Panc1 (cell line): ENCODE results near the gene CD38. TPM values are rescaled to one million over a fixed set of nuclear protein-coding genes. Genes with fewer than 3 reads are reported as not detected.

Experiments
- ATAC-seq: fragments of 200-7000 bp; cut with Tn5 transposase; 2 replicates; pipeline ENCODE4 v1.9.1; 2020; ENCODE audit warnings: mild to moderate bottlenecking, moderate library complexity
- BruUV-seq: library from RNA; stranded (reverse); fragments of 400-500 nt; replicated peaks from 2 replicates; lab custom pipeline; 2021; lab: Mats Ljungman, UMichigan
- CTCF ChIA-PET: fragments of 300-600 bp; sonication (Branson Sonifier 250); formaldehyde crosslinking; loops from one replicate; lab custom pipeline; 2022; ENCODE audit warnings: antibody characterized with exemption; lab: Charles Lee
- POLR2A ChIA-PET: fragments of 300-600 bp; sonication (Branson Sonifier 250); formaldehyde crosslinking; loops from one replicate; lab custom pipeline; 2022; ENCODE audit warnings: antibody characterized with exemption; lab: Charles Lee
- DNase-seq: peaks from one replicate; pipeline ENCODE4 v3.0.0-alpha.2; 2010; ENCODE audit warnings: low read depth, low spot score
- H3K27ac ChIP-seq: 2 replicates; pipeline ENCODE4 v1.5.1; 2011; ENCODE audit warnings: mild to moderate bottlenecking, low read length, inconsistent platforms
- H3K27me3 ChIP-seq: fragments of 200-500 bp; sonication (Bioruptor generic); 2 replicates; pipeline ENCODE4 v1.6.0; 2014; ENCODE audit warnings: low read length, inconsistent platforms; ENCODE audit not compliant: control insufficient read depth, insufficient read depth
- H3K36me3 ChIP-seq: fragments of 200-500 bp; sonication (Bioruptor generic); 2 replicates; pipeline ENCODE4 v1.5.1; 2014; ENCODE audit warnings: inconsistent platforms, mild to moderate bottlenecking, low read length, moderate library complexity; ENCODE audit not compliant: control insufficient read depth, insufficient read depth
- H3K4me1 ChIP-seq: 2 replicates; pipeline ENCODE4 v1.5.1; 2011; ENCODE audit warnings: inconsistent platforms, mild to moderate bottlenecking, low read length, moderate library complexity; ENCODE audit not compliant: control insufficient read depth, insufficient read depth
- H3K4me3 ChIP-seq, 2 experiments: 2 replicates each; pipeline ENCODE4 v1.5.1; 2011 to 2012; ENCODE audit warnings: low read depth in 2 of 2, low read length in 2 of 2, mild to moderate bottlenecking in 2 of 2, inconsistent platforms in 1 of 2, moderate library complexity in 1 of 2
- H3K9me3 ChIP-seq: fragments of 200-500 bp; sonication (Bioruptor generic); 2 replicates; pipeline ENCODE4 v1.5.1; 2014; ENCODE audit warnings: low read depth, mild to moderate bottlenecking, inconsistent platforms, low read length, moderate library complexity; ENCODE audit not compliant: control insufficient read depth, insufficient read depth
- POLR2AphosphoS5 ChIP-seq: IDR thresholded peaks from 2 replicates; pipeline ENCODE4 v1.6.1; 2012; ENCODE audit warnings: mild to moderate bottlenecking, low read depth, low read length, moderate library complexity
- SIN3A ChIP-seq: IDR thresholded peaks from 2 replicates; pipeline ENCODE4 v1.6.1; 2012; ENCODE audit warnings: low read depth, mild to moderate bottlenecking, low read length, moderate library complexity, borderline replicate concordance; ENCODE audit not compliant: insufficient read depth
- TCF7L2 ChIP-seq: IDR thresholded peaks from 2 replicates; pipeline ENCODE4 v1.6.1; 2011; ENCODE audit warnings: mild to moderate bottlenecking, low read depth, low read length, inconsistent platforms
- in situ Hi-C: cut with HindIII; loops from 2 replicates; pipeline ENCODE4 v1.10.0; 2016; ENCODE audit warnings: low sequenced_read_pairs, low pct_unique_long_range_greater_than_20kb
- intact Hi-C: fragments of 100-400 bp; cut with micrococcal nuclease; formaldehyde crosslinking; loops from one replicate; pipeline ENCODE4 v1.10.0; 2022; ENCODE audit not compliant: unreplicated experiment
- total RNA-seq: library from RNA; stranded (reverse); gene quantifications from one replicate; pipeline ENCODE4 v1.2.1, GENCODE V29; 2021; ENCODE audit not compliant: unreplicated experiment
- TF ChIP-seq, protein P1 (sequence below), 2 experiments: IDR thresholded peaks; 2 replicates each; pipeline ENCODE4 v1.6.1; 2011 to 2012; ENCODE audit warnings: low read depth in 2 of 2, control low read depth in 1 of 2, low read length in 1 of 2, mild to moderate bottlenecking in 1 of 2, moderate library complexity in 1 of 2; ENCODE audit not compliant: insufficient read depth in 1 of 2
- TF ChIP-seq, protein P2 (sequence below): fragments of 450-650 bp; IDR thresholded peaks from 2 replicates; pipeline ENCODE4 v1.5.1; 2017; ENCODE audit warnings: mild to moderate bottlenecking

Gene CD38
- total RNA-seq, 1 experiment from 2014 or later = 0.15 TPM

DNA sequence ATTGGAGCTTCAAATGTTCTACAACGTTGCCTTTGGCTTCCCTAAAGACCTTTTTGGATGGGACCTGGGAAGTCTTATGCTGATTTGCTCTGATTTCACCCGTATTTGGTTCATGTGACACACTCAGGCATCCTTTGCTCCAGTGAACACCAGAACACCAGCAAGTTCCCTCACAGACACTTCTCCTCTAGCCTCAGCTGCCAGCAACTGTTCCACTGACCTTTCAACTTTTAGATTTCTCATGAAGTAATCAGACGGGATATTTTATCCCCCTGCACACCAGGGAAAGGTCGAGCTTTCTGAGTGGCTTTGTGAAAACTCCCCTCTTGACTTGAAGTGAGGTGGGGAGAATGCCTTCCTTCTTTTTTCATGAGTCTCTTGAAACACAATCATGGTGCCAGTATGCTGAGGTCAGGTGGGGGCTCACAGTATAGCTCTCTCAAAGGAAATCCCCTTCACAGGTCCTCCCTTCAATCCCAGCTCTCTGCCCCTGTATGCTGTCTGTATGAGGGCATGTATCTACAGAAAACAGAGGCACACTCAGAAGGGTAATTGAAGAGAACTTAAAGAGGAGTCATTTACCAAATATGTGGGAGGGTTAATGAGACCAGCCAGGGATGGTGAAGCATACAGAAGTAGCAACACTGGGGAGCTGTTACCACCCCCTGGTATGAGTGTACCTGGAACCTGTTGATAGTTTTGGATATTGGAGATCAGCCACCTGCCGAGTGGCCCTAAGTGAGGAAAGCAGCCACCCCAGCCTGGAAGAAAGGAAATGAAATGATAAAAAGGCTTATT is 97.7 kb downstream of the CD38 start:
- ATAC-seq (no peak), DNase-seq (no peak)
- Histone ChIP-seq H3K4me1 (no peaks in the 10 kb centered on the region), H3K27me3 (no peaks in the 10 kb centered on the region), H3K9me3 (no peaks in the 10 kb centered on the region), H3K4me3 (no peak overlapping the region), H3K36me3 (no peaks in the 10 kb centered on the region), H3K27ac (no peak overlapping the region)
- TF ChIP-seq, protein P1, sequence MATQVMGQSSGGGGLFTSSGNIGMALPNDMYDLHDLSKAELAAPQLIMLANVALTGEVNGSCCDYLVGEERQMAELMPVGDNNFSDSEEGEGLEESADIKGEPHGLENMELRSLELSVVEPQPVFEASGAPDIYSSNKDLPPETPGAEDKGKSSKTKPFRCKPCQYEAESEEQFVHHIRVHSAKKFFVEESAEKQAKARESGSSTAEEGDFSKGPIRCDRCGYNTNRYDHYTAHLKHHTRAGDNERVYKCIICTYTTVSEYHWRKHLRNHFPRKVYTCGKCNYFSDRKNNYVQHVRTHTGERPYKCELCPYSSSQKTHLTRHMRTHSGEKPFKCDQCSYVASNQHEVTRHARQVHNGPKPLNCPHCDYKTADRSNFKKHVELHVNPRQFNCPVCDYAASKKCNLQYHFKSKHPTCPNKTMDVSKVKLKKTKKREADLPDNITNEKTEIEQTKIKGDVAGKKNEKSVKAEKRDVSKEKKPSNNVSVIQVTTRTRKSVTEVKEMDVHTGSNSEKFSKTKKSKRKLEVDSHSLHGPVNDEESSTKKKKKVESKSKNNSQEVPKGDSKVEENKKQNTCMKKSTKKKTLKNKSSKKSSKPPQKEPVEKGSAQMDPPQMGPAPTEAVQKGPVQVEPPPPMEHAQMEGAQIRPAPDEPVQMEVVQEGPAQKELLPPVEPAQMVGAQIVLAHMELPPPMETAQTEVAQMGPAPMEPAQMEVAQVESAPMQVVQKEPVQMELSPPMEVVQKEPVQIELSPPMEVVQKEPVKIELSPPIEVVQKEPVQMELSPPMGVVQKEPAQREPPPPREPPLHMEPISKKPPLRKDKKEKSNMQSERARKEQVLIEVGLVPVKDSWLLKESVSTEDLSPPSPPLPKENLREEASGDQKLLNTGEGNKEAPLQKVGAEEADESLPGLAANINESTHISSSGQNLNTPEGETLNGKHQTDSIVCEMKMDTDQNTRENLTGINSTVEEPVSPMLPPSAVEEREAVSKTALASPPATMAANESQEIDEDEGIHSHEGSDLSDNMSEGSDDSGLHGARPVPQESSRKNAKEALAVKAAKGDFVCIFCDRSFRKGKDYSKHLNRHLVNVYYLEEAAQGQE (IDR thresholded peaks at IDR 0.05; ENCODE audit: insufficient read depth in 1 of 2, low read depth in 2 of 2, low read length in 1 of 2) = no peak
- TF ChIP-seq SIN3A = no peak
- TF ChIP-seq, protein P2, sequence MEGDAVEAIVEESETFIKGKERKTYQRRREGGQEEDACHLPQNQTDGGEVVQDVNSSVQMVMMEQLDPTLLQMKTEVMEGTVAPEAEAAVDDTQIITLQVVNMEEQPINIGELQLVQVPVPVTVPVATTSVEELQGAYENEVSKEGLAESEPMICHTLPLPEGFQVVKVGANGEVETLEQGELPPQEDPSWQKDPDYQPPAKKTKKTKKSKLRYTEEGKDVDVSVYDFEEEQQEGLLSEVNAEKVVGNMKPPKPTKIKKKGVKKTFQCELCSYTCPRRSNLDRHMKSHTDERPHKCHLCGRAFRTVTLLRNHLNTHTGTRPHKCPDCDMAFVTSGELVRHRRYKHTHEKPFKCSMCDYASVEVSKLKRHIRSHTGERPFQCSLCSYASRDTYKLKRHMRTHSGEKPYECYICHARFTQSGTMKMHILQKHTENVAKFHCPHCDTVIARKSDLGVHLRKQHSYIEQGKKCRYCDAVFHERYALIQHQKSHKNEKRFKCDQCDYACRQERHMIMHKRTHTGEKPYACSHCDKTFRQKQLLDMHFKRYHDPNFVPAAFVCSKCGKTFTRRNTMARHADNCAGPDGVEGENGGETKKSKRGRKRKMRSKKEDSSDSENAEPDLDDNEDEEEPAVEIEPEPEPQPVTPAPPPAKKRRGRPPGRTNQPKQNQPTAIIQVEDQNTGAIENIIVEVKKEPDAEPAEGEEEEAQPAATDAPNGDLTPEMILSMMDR = no peak
- no peak for TF ChIP-seq TCF7L2
- TF ChIP-seq POLR2AphosphoS5 = no peak
- in situ Hi-C loops = no loop called here
- BruUV-seq = no TSS peak
- ChIA-PET CTCF (no interaction called here), POLR2A (interaction anchor here (0.7 kb wide), 1 partner anchor 122 kb away, joined by 6 read pairs; no protein-coding TSS in a partner anchor)
- intact Hi-C loops = loop anchor here (5.0 kb wide), 1 partner anchor 69 kb away; no protein-coding TSS in a partner anchor

DNA sequence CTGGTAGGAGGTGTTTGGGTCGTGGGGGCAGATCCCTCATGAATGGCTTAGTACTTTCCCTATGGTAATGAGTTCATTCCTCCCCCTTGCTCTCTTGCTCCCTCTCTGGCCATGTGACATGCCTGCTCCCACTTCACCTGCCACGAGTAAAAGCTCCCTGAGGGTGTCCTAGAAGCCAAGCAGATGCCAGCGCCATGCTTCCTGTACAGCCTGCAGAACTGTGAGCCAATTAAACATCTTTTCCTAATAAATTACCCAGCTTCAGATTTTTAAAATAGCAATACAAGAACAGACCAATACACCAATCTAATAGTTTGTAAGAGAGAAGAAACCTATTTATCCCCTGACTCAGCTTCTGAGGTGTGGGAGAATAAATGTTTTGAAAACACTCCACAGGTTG is 99.9 kb downstream of the CD38 start:
- no peaks in the 10 kb centered on the region for H3K9me3 ChIP-seq
- no TSS peak for BruUV-seq
- ChIA-PET CTCF (no interaction called here), POLR2A (no interaction called here)
- no peak overlapping the region for H3K4me3 ChIP-seq
- ATAC-seq (no peak), DNase-seq (no peak)
- H3K27me3 ChIP-seq = no peaks in the 10 kb centered on the region
- no peaks in the 10 kb centered on the region for H3K4me1 ChIP-seq
- TF ChIP-seq, protein P1 (IDR thresholded peaks at IDR 0.05; ENCODE audit: insufficient read depth in 1 of 2, low read depth in 2 of 2, low read length in 1 of 2) = no peak
- TF ChIP-seq TCF7L2 = no peak
- H3K27ac ChIP-seq = no peak overlapping the region
- no peaks in the 10 kb centered on the region for H3K36me3 ChIP-seq
- in situ Hi-C loops = no loop called here
- intact Hi-C loops = loop anchor here (5.0 kb wide), 1 partner anchor 71 kb away; no protein-coding TSS in a partner anchor
